C1 segment of cervical spinal cord (tissue), 14 donors: ENCODE measurements around the gene MYRFL.
"Not testable (repeated sequence)": the region's sequence is repeated elsewhere in the genome, so short reads cannot be mapped to it uniquely, and the experiment has no call there.

Source experiments
- DNase-seq, 14 donors: peaks; one replicate each; lab custom pipeline; 2025; lab: John Stamatoyannopoulos, UW

The MYRFL gene

DNA sequence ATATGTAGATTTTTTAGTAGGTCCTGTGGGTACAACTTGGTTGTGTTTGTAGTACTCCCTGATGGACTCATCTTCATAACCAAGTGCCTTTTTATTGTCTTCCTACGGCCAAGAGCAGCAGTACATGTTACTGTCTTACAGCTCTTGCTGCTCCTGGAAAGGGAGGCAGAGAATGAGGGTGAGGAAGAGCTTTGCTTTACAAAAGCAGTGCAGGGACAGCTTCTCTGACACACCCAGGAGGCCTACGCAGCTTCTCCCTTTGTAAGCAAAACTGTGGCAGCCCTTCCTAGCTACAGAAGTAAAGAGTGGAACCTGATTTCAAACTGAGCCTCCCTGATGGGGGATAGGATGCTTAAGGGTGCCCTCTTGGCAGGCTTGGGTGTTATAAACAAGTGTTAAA, 18.6 kb downstream of the MYRFL start:
- peak in 1 of 14 donors; percentile 80 for DNase-seq

GRCh38 chr12:69844416-69844815, 19.4 kb downstream of the MYRFL start:
- DNase-seq: peak in 3 of 14 donors; percentile 43 to 99 (median 48)

DNA sequence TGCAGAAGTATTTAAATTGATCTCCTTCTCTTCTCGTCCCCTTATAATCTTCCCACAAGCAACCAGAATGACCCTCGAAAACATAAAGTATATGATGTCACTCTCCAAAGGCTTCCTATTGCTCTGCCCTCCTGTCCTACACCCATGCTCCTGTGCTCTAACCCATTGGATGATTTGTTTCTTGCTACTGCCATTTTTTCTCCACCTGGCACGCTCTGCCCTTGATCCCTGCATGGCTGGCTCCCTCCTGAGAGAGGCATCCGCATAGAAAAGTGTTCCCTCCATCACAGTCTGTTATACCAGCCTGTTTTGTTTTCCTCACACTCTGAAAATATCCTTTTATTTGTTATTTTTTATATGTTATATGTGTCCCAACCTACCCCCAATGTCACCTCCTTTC, 19.8 kb downstream of the MYRFL start:
- peak in 2 of 14 donors; percentile 22 to 93 for DNase-seq

DNA sequence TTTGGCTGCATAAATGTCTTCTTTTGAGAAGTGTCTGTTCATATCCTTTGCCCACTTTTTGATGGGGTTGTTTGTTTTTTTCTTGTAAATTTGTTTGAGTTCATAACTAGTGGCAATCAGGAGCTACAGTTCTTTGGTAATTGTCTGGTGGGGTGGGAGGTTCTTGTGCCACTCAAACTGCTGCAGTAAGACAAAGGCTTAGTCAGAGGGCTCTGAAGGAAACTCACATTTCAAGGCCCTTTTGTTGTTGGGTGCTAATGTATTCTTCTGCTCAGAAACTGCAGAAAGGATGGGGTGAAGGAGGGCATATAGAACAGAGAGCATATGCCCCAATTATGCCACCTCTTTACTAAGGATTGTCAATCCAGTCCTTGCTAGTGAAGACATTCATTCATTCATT, 21.9 kb downstream of the MYRFL start:
- no peak for DNase-seq

DNA sequence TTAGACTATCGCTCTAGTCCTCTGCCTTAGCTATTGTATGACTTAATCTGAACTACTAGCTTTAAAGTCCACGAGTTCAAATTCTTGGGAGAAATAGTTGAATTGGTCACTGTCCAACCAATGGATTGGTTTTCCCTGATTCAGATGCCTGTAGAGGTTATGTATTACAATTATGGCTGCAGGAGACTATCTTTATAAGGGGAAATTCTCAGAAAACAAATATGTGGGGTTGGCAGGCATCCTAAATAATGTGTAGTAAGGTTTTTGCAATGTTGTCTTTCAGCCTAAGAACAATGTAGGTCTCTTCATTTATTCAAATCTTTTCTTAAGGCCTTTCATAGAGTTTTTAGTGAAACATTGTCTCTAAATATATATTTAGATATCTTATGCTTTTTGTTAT, 26.9 kb downstream of the MYRFL start:
- no peak for DNase-seq

DNA sequence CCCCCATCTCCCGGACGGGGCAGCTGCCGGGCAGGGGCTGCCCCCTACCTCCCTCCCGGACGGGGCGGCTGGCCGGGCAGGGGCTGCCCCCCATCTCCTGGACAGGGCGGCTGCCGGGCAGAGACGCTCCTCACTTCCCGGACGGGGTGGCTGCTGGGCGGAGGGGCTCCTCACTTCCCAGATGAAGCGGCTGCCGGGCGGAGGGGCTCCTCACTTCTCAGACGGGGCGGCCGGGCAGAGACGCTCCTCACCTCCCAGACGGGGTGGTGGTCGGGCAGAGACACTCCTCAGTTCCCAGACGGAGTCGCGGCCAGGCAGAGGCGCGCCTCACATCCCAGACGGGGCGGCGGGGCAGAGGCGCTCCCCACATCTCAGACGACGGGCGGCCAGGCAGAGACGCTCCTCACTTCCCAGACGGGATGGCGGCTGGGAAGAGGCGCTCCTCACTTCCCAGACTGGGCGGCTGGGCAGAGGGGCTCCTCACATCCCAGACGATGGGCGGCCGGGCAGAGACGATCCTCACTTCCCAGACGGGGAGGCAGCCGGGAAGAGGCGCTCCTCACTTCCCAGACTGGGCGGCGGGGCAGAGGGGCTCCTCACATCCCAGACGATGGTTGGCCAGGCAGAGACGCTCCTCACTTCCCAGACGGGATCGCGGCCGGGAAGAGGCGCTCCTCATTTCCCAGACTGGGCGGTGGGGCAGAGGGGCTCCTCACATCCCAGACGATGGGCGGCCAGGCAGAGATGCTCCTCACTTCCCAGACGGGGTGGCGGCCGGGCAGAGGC, 28.3 kb downstream of the MYRFL start:
- not testable (repeated sequence) for DNase-seq

DNA sequence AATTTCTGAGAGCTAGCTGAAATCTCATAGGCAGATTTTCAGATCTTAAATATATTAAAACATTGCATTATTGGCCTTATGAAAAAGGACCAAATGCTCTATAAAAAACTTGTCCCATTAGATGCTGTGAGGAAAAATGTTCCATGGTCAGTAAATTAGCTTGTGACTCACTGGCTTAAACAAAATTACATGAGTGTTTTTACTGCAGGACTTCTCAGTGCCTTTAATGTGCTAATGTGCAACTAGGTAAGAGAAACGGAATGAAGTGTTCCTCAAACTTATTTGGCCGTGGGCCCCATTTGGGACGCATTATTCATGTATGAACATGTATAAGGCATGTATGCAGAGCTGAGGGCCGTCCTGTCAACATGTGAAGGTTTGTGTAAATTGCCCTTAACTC, 41.7 kb downstream of the MYRFL start:
- no peak for DNase-seq

DNA sequence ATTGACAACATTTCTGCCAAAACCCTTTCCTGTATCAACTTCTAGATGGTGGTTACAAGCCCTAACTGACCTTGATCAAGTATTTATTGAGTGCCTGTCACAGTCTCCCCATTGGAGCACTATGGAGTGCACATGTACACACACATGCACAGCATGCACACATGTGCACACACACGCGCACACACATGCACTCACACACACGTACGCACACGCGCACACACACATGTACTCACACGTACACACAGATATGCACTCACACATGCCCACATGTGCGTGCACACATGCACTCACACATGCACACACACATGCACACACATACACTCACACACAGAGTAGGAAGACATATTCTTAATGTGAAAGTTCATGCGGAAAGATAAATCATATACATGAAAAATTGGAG, 43.7 kb downstream of the MYRFL start:
- no peak for DNase-seq

GRCh38 chr12:69872804-69873203, 47.8 kb downstream of the MYRFL start:
- no peak for DNase-seq

DNA sequence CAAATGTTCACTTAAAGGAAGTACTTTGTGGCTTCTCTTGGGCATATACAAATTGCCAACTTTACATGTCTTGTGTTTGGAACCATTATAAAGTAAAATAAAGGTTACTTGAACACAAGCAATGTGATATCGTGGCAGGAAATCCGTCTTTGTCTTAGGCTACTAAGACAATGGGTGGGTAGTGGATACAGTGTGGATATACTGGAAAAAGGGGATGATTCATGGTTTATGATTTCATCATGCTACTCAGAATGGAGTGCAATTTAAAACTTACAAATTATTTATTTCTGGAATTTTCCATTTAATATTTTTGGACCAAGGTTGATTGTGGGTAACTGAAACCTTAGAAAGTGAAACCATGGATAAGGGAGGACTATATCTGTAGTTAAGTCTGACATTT, 48.4 kb downstream of the MYRFL start:
- no peak for DNase-seq

DNA sequence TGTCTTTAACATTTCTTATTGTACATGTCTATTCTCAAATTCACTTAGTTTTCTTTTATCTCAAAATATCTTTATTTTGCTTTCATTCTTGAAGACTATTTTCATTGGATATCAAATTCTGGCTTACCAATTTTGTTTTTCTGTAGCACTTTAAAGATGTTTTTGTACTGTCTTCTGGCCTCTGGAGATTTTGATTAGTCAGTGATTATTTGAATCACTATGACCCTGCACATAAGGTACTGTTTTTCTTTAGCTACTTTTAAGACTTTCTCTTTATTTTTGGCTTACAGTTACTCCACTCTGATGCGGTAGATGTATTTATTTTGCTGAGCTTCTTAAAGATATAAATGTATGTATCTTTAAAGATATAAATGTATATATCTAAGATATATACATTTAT, 49.6 kb downstream of the MYRFL start:
- DNase-seq: no peak

DNA sequence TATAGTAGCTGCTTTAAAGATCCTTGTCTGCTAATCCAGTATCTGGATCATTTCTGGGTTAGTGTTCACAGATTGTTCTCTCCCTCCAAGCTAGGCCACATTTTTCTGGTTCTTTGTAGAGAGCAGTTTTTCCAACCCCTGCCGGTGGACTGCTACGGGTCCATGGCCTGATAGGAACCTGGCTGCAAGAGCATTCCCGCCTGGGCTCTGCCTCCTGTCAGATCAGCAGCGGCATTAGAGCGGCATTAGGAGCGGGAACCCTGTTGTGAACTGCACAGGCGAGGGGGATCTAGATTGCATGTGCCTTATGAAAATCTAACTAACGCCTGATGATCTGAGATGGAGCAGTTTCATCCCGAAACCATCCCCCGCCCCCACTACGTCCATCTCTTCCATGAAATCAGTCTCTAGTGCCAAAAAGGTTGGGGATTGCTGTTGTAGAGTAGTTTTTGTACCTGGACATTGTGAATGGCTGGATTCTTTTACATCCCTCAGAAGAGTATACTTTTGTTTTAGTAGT, 50.4 kb downstream of the MYRFL start:
- peak in 1 of 14 donors; percentile 69 for DNase-seq

- DNase-seq: peak in 11 of 14 donors; percentile 8 to 84 (median 43)
Observed at GRCh38 chr12:69879007-69879960, 54.3 kb downstream of the MYRFL start.

DNA sequence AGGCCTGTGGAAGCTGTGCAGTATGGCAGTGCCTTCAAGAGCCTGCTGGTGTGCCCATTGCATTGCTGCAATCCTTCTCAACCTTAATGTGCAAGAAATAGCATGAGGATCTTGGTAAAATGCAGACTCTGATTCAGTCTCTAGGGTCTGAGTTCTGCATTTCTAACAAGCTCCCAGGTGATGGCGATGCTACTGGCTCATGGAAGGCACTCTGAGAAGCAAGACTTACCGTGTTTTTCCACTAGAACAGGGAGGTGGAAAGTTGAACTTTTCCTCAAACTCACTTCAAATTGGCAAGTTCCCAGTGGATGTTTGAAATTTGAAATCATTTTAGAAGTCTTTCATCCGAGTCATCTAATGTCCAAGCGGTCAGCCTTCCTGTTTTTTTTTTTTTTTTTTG, 55.5 kb downstream of the MYRFL start:
- no peak for DNase-seq

- DNase-seq: peak in 2 of 14 donors; percentile 13 to 94
Observed at GRCh38 chr12:69881771-69882170, 56.7 kb downstream of the MYRFL start.

GRCh38 chr12:69884386-69884785, 59.4 kb downstream of the MYRFL start:
- peak in 1 of 14 donors; percentile 24 for DNase-seq

GRCh38 chr12:69885658-69886057, 60.6 kb downstream of the MYRFL start:
- DNase-seq: no peak

GRCh38 chr12:69886109-69886508, 61.1 kb downstream of the MYRFL start:
- DNase-seq: peak in 1 of 14 donors; percentile 88

DNA sequence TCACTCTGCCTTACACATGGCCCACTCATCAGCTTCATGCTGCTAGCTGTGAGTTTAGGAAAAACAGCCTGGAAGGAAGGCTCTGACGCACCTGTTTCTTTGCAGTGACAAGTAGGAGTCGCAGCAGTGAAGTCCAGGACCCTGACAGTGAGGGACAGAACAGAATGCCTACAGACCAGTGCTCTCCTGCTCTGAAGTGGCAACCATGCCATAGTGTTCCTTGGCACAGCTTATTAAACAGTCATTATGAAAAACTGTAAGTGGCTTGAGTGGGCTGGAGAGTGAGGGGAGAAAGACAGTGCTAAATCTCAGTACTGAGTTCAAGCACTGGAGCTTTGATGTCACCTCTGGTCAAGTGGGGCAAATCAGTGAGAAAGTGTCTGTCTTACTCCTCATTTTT, 61.7 kb downstream of the MYRFL start:
- DNase-seq: peak in 1 of 14 donors; percentile 43

DNA sequence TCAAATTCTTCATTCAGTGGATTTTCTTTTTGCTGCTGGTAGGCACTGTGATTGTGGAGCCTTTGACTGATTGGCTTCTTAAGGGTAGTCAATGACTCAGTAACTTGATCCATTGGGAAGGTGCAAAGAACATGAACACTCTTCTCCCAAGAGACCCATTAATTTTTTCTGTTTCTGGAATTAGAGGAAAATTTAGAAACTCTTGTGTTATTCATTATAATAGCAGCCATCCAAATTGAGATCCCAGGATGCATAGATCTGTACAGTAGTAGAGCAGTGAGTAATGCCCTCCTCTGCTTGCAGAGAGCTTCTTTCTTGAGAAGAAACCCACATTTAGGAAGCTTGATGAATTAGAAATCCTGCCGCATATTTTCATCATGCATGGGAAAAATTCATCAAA, 63.9 kb downstream of the MYRFL start:
- no peak for DNase-seq

DNA sequence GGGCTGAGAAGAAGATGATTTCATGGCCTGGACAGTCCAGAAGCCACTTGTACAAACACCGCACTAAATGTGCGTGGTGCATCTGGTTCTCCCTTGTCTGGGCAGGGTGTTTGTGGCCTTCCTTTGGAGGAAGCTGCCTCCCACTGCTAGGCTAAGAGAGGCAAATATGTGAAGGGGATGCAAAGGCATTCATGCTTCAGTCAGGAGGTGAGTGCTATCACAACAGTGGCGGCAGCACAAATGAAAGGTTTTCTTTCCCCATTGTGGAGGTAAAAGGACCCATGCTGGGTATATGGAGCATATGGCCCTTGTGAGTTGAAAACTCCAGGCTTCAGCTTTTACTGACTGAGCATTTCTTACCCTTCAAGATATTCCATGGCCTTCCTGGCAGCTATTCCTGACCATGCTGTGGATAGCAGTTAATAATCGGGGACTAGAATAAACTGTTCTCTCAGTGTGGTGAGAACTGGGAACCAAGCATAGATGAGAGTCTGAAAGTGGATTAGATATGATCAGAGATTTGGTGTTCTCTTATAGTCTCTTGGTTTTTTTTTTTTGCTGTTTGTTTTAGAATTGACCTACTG, 69.9 kb downstream of the MYRFL start:
- DNase-seq: no peak
